Measurements from ENCODE around the gene NPR3.

NPR3 gene

DNA sequence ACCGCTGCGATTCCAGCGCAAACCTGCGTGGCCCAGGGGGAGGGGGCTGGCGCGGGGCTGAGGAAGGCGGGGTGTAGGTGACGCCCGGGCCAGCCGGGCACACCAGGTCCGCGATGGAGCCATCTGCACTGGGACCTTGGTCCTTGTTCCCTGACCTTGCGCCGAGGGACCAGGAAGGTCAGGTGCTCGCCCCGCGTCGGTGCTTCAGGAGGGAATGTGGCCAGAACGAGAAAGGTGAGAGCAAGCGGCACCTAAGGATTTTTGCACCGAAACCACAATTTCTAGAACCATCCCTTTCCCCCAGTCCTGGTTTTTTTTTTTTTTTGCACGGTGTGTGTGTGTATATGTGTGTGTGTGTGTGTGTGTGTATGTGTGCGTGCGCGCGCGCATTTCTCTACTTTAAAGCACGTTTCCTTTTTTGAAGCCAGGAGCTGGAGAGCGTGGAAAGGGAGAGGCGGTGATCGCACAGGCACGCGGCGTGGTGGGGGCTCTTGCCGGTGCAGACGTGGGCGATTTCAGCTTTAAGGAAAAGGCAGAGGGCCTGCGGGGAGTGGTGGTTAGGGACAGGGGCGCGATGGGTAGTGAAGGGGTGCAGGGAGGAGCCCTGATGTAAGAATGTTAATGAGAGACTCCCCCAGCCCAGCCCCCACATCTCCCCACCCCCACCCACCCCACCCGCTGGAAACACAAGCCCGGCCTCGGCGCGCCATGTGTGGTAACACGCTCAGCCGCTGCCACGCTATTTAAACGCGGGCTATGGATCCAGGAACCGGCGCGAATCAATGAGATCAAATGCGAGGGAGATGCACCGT lies at the start of gene NPR3:
NPR3 (plus strand) TSS at position 772 of the 812 bp plus-strand sequence. CDS start 456 bp downstream, outside the sequence.
- peak; percentile 14 for DNase-seq (ENCODE audit: low spot score)

- DNase-seq (ENCODE audit: low spot score), result no peak
These were observed 46.6 kb upstream of the NPR3 start for GRCh38 chr5:32664523-32664922.

DNA sequence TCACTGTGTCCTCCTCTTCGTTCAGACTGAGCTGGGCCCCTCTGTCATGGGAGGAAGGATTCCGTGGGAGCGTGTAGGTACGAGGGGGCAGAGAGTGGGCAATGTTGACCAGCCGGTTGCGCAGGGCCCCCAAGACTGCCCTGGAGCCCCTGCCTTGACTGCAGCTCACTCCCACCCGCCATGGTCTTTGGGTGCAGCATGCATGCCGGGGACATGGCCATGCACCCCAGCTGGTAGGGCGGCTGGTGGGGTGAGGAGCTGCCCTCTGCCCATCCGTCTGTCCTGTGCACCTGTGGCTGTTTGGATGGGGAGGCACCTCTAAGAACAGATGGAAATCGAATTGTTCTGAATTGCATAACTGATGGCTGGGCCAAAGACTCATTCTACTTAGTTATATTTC lies 42.6 kb upstream of the NPR3 start:
- no peak for DNase-seq (ENCODE audit: low spot score)

DNA sequence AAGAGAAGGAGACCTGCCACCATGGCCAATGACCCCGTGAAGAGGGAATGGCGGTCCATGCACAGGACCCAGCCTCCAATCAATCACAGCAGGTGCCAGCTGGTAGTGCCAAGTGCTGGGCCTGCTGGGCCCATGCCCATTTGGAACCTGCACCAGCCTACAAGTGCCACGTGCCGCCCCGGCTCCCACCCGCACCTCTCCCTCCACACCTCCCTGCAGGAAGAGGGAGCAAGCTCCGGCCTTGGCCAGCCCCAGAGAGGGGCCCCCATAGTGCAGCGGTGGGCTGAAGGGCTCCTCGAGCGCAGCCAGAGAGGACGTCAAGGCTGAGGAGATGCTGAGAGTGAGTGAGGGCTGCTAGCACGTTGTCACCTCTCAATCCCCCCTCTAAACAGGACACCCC lies 37.8 kb upstream of the NPR3 start:
- DNase-seq (ENCODE audit: low spot score), result no peak

GRCh38 chr5:32677023-32677422 lies 34.1 kb upstream of the NPR3 start:
- no peak for DNase-seq (ENCODE audit: low spot score)

DNA sequence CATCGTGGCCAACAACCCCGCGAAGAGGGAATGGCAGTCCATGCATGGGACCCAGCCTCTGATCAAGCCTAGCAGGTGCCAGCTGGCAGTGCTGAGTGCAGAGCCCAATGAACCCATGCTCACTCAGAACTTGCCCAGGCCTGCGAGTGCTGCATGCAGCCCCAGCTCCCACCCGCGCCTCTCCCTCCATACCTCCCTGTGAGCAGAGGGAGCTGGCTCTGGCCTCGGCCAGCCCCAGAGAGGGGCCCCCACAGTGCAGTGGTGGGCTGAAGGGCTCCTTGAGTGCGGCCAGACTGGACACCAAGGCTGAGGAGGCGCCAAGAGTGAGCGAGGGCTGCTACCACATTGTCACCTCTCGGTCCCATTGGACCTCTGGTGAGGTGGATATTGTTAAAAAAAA lies 32.6 kb upstream of the NPR3 start:
- no peak for DNase-seq (ENCODE audit: low spot score)

- no peak for DNase-seq (ENCODE audit: low spot score)
These were observed 31.9 kb upstream of the NPR3 start for GRCh38 chr5:32679218-32679617.

- DNase-seq (ENCODE audit: low spot score), result no peak
These were observed 30.9 kb upstream of the NPR3 start for GRCh38 chr5:32680183-32680582.

GRCh38 chr5:32683125-32683524 lies 28.0 kb upstream of the NPR3 start:
- DNase-seq (ENCODE audit: low spot score), result no peak

DNA sequence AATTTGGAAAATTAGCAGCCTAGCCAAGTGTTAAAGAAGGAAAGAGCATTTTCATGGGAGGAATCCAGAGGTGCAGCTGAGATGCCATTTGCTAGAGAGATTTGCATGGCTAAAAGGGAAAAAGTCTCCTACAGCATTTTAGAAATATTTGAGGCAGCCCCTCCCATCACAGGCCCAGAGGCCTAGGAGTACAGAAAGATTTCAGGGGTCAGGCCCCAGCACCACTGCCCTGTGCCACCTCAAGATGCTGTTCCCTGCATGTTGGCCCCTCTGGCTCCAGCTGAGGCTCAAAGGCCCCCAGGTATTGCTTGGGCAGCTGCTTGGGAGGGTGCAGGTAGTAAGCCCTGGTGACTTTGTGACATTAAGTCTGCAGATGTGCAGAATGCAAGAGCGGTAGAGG lies 26.9 kb upstream of the NPR3 start:
- no peak for DNase-seq (ENCODE audit: low spot score)

DNA sequence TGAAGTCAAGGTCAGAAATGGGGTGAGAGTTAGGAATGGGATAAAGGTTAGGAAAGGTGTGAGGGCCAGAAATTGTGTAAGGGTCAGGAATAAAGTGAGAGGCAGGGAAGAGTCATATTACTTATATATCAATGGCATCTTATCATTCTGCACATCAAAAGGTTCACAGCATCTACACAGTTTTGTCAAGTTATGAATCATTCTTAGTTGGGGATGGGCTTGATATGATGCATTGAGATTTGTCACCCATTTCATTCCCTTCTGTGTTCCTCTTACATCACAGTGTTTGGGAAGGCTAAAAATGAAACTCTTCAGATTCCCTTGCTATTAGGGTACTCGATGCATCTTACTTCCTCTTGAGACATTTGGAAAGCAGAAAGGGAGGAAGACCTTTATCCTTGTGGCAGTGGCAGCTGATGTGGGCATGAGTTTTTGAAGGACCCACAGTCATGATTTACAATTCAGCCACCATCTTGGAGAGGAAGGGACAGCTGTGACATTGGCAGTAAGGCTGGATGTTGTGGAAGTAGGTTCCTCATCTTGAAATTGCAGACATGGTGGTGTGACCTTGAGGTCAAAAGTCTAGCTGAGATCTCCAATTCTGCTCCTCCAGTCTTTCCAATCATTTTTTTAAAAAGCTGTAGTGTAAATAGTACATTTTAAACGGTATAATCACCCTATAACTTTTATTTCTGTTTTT lies 24.2 kb upstream of the NPR3 start:
- no peak for DNase-seq (ENCODE audit: low spot score)

- DNase-seq (ENCODE audit: low spot score), result no peak
These were observed 23.7 kb upstream of the NPR3 start for GRCh38 chr5:32687499-32687831.

DNA sequence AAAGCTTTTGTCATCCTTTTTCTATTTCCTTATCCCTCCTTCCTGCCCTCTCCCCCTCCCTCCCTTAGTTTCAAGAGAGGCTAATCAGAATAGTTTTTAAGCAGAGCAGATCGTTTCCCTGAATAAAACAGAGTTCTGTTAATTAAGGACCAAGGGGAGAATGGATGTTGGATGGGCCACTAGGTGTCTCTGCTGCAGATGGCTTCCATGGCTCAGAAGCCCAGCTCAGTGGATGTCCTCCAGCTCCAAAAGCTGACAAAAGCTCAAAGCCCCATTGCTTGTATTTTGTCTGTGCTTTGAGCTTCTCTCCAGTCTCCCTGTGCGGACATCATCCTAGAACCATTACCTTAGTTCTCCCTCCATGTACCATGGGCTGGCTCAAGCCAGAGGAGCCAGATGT lies 21.0 kb upstream of the NPR3 start:
- no peak for DNase-seq (ENCODE audit: low spot score)

- no peak for DNase-seq (ENCODE audit: low spot score)
These were observed 20.5 kb upstream of the NPR3 start for GRCh38 chr5:32690666-32691065.

GRCh38 chr5:32692036-32692746 lies 18.9 kb upstream of the NPR3 start:
- no peak for DNase-seq (ENCODE audit: low spot score)

- no peak for DNase-seq (ENCODE audit: low spot score)
These were observed 7.2 kb upstream of the NPR3 start for GRCh38 chr5:32703957-32704356.

DNA sequence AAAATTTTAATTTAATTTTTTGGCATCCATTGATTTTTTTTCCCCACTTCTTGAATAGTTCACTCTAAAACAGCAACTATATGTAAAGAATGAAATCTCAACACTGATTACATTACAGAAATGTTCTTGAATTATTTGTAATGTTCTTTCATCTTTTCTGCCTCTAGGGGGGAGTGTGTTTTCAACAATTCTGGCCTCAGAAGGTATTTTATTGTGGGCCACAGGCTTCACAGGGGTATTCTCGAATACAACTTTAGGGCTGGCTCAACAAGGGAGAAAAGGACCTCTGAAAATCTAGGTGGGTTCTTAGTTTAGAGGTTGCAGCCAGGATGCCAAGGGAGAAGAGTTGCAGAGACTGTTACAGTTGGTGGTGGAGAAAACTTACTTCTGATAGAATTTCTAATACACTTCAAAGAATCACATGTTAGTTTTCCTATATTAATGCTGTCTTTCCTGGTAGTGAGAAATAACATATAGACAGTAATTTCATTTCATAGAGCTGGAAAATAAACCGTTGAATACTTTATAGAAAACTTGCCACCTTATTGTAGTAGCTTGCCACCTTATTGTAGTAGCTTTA lies 3.6 kb upstream of the NPR3 start:
- DNase-seq (ENCODE audit: low spot score), result peak; percentile 18

DNA sequence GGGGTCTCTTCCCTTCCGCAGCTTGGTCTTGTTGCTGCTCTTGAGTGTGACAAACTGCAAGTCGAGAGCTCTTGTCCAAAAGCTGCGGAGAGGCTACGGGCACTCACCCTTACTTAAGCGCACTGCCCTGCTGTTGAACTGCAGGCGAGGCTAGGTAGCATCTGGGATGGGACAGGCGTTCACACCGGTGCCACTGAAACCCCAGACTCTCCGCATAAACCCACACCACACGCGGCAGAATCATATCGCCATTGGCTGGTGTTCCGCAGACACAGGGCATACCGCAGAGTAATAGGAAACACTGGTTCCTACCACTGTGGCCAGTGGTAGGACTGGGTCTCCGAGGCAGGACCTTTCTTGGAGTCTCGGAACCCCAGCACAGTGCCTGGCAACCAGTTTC lies 2.2 kb upstream of the NPR3 start:
- DNase-seq (ENCODE audit: low spot score), result no peak

DNA sequence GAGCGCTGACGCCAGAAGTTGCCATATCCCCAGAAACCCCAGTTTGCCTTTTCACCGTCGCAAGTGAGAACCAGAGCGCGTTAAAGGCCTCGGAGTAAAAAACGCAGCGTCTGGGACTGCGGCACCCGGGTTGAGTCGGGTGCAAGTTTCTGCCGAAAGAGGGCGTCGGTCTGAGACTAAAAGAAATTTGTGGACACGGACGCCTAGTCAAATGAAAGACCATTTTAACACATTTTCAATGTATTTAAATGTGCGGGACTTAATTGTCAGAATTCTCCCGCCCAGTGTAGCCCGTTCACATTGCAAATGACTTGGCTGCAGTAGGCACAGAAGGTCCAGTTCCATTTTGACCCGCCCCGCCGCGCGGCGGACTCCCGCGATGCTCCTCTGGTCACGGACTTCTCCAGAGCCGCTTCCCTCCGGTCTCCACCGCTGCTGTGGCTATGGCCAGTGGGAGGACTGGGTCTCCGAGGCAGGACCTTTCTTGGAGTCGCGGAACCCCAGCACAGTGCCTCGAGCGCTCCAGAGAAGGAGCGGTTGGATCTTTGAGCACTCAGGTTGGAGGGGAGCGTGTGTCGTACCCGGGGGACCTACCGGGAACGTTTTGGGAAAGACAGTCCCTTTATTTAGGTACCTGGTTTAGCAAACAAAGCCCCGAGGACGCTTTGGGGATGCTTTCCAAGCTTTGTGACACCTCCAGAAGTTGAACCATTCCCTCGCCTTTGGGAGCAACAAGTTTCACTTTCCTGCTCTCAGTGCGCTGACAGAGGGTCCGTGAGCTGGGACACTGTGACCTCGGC lies 1.2 kb upstream of the NPR3 start:
- peak; percentile 55 for DNase-seq (ENCODE audit: low spot score)

DNA sequence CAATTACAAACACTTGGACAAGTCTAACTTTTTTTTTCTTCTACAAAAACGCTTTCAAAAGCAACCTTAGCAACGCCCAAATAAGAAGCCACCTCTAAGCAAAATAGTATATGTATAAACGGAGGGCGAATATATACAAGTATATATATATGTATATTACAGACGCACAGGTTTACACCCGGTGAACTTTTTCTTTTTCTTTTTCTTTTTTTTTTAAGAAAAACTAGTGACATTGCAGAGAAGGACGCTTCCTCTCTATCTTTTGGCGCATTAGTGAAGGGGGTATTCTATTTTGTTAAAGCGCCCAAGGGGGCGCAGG lies 200 bp downstream of the NPR3 start:
- no peak for DNase-seq (ENCODE audit: low spot score)

- no peak for DNase-seq (ENCODE audit: low spot score)
These were observed 760 bp downstream of the NPR3 start for GRCh38 chr5:32711681-32712480.
